ENCODE data around the gene ARL8A.

Gene ARL8A

DNA sequence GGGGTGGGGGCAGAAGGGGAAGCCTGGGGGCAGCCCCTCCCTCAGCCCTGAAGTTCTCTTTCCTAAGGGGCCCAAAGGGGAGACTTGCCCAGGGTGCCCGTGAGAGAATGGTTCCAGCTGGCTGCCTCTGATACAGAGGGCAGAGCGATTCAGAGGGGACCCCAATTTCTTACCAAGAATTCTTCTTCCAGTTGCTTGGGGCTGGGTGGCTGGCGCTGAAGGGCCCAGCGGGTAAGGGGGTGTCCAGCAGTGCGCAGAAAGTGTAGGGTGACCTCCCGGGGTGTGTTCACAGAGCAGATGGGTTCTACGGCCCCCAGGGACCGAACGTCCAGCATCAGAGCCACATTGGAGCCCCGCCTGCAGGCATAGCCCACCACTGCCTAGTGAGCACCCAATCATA lies 13.4 kb upstream of the ARL8A start:
- TF ChIP-seq FOXP2 (optimal IDR thresholded peaks at IDR 0.05; ENCODE audit: borderline replicate concordance, extremely low read depth, extremely low read length, insufficient read depth) (no peak), POLR2AphosphoS5 (IDR thresholded peaks at IDR 0.05; ENCODE audit: low read depth, low read length) (no peak), TAF1 (IDR thresholded peaks at IDR 0.05; ENCODE audit: borderline replicate concordance, insufficient read depth, low read length) (no peak)

- TF ChIP-seq, protein P1, sequence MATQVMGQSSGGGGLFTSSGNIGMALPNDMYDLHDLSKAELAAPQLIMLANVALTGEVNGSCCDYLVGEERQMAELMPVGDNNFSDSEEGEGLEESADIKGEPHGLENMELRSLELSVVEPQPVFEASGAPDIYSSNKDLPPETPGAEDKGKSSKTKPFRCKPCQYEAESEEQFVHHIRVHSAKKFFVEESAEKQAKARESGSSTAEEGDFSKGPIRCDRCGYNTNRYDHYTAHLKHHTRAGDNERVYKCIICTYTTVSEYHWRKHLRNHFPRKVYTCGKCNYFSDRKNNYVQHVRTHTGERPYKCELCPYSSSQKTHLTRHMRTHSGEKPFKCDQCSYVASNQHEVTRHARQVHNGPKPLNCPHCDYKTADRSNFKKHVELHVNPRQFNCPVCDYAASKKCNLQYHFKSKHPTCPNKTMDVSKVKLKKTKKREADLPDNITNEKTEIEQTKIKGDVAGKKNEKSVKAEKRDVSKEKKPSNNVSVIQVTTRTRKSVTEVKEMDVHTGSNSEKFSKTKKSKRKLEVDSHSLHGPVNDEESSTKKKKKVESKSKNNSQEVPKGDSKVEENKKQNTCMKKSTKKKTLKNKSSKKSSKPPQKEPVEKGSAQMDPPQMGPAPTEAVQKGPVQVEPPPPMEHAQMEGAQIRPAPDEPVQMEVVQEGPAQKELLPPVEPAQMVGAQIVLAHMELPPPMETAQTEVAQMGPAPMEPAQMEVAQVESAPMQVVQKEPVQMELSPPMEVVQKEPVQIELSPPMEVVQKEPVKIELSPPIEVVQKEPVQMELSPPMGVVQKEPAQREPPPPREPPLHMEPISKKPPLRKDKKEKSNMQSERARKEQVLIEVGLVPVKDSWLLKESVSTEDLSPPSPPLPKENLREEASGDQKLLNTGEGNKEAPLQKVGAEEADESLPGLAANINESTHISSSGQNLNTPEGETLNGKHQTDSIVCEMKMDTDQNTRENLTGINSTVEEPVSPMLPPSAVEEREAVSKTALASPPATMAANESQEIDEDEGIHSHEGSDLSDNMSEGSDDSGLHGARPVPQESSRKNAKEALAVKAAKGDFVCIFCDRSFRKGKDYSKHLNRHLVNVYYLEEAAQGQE (IDR thresholded peaks at IDR 0.05; ENCODE audit: insufficient read depth in 1 of 2, low read depth in 2 of 2, low read length in 2 of 2) = no peak
- TF ChIP-seq FOXP2 (optimal IDR thresholded peaks at IDR 0.05; ENCODE audit: borderline replicate concordance, extremely low read depth, extremely low read length, insufficient read depth) (no peak), SIN3A (IDR thresholded peaks at IDR 0.05; ENCODE audit: borderline replicate concordance, insufficient read depth, low read length) (no peak), TAF1 (IDR thresholded peaks at IDR 0.05; ENCODE audit: borderline replicate concordance, insufficient read depth, low read length) (no peak), POLR2AphosphoS5 (IDR thresholded peaks at IDR 0.05; ENCODE audit: low read depth, low read length) (no peak)
Measured at GRCh38 chr1:202156590-202156989, 12.1 kb upstream of the ARL8A start.

- TF ChIP-seq POLR2AphosphoS5 (IDR thresholded peaks at IDR 0.05; ENCODE audit: low read depth, low read length) (no peak), FOXP2 (optimal IDR thresholded peaks at IDR 0.05; ENCODE audit: borderline replicate concordance, extremely low read depth, extremely low read length, insufficient read depth) (peak; percentile 22)
Measured at GRCh38 chr1:202155478-202156021, 11.0 kb upstream of the ARL8A start.

GRCh38 chr1:202154766-202155477 lies 10.4 kb upstream of the ARL8A start:
- TF ChIP-seq SIN3A (IDR thresholded peaks at IDR 0.05; ENCODE audit: borderline replicate concordance, insufficient read depth, low read length) = no peak

GRCh38 chr1:202154148-202154765 lies 9.7 kb upstream of the ARL8A start:
- TF ChIP-seq SIN3A (IDR thresholded peaks at IDR 0.05; ENCODE audit: borderline replicate concordance, insufficient read depth, low read length) (no peak), FOXP2 (optimal IDR thresholded peaks at IDR 0.05; ENCODE audit: borderline replicate concordance, extremely low read depth, extremely low read length, insufficient read depth) (no peak)

- no peak for TF ChIP-seq FOXP2 (optimal IDR thresholded peaks at IDR 0.05; ENCODE audit: borderline replicate concordance, extremely low read depth, extremely low read length, insufficient read depth)
- no peak for TF ChIP-seq TAF1 (IDR thresholded peaks at IDR 0.05; ENCODE audit: borderline replicate concordance, insufficient read depth, low read length)
- TF ChIP-seq SIN3A (IDR thresholded peaks at IDR 0.05; ENCODE audit: borderline replicate concordance, insufficient read depth, low read length) = no peak
Measured at GRCh38 chr1:202153284-202153683, 8.7 kb upstream of the ARL8A start.

DNA sequence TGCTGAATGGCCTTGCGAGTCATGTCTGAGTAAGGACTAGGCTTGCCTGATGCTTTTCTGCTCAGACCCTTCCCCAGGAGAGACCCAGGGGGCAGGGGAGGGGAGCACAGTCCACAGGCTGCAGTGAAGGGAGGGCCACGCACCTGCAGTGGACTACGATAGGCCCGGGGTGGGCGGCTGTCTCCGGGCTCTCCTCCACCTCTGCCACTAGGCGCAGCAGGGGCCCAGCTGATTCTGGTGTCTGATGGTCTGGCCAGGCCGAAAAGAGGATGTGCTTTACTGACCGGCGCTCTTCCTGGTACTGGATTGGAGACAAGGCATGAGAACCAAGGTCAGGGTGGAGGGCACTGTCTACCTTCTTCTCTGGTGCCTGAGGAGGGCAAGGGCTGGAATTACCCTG lies 7.9 kb upstream of the ARL8A start:
- no peak for TF ChIP-seq POLR2AphosphoS5 (IDR thresholded peaks at IDR 0.05; ENCODE audit: low read depth, low read length)
- TF ChIP-seq SIN3A (IDR thresholded peaks at IDR 0.05; ENCODE audit: borderline replicate concordance, insufficient read depth, low read length) = no peak
- TF ChIP-seq, protein P1 (IDR thresholded peaks at IDR 0.05; ENCODE audit: insufficient read depth in 1 of 2, low read depth in 2 of 2, low read length in 2 of 2) = no peak
- no peak for TF ChIP-seq FOXP2 (optimal IDR thresholded peaks at IDR 0.05; ENCODE audit: borderline replicate concordance, extremely low read depth, extremely low read length, insufficient read depth)
- no peak for TF ChIP-seq TAF1 (IDR thresholded peaks at IDR 0.05; ENCODE audit: borderline replicate concordance, insufficient read depth, low read length)

DNA sequence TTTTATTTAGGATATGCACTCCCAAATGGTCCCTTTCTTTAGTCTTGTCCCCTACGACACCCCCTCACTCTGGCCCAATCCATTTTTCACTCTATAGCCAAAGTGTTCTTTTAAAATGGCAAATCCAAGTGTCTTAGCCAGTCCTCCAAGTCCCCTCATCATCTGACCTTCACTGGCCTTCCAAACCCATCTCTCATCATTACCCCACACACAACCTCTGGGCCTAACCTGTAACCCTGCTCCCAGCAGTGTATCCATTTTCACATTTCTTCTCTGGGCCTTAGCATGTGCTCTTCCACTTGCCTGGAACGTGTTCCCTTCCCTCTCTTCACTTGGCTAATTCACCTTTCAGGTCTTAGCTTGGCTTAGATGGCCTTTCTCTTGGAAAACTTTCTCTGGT lies 6.5 kb upstream of the ARL8A start:
- TF ChIP-seq SIN3A (IDR thresholded peaks at IDR 0.05; ENCODE audit: borderline replicate concordance, insufficient read depth, low read length) (no peak), POLR2AphosphoS5 (IDR thresholded peaks at IDR 0.05; ENCODE audit: low read depth, low read length) (no peak), TAF1 (IDR thresholded peaks at IDR 0.05; ENCODE audit: borderline replicate concordance, insufficient read depth, low read length) (no peak), FOXP2 (optimal IDR thresholded peaks at IDR 0.05; ENCODE audit: borderline replicate concordance, extremely low read depth, extremely low read length, insufficient read depth) (no peak)
- TF ChIP-seq, protein P1 (IDR thresholded peaks at IDR 0.05; ENCODE audit: insufficient read depth in 1 of 2, low read depth in 2 of 2, low read length in 2 of 2) = no peak

Measured in PFSK-1 (cell line).